ENCODE data around the gene CFLAR.
"Not testable (repeated sequence)": the region's sequence is repeated elsewhere in the genome, so short reads cannot be mapped to it uniquely, and the experiment has no call there.

CFLAR gene

DNA sequence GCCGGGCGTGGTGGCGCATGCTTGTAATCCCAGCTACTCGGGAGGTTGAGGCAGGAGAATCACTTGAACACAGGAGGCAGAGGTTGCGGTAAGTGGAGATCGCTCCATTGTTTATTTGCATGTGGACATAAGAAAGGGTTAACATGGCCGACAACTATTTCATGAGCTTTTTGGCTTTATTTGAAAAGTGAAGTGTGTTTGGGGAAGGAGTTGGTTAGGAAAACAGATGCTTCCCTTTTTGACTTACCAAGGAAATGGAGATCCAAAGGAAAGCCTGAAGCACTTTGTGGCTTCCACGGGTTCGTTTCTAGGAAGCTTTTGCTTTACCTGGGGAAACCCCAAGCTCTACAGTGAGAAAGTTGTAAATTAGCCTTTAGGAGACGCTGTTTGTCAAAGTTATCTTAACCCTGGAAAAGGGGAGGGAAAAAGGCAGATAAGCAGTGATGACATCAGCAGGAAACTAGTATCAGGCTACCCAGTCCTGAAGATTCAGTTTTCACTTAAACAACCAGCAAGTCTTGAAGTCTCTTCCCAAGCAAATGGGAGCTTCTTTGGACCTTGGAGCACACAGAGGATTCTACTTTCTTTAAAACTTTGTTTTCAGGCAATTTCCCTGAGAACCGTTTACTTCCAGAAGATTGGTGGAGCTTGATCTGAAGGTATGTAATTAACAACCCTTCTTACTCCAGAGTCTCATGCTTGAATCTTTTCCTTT is 66.8 kb downstream of the CFLAR start, which contains the start of gene CASP10:
Gene CASP10 (plus strand): TSS at position 492 of the 715 bp plus-strand sequence. CDS start 2,637 bp downstream, outside the sequence.
- DNase-seq (peak in 1 of 2 donors; percentile 33), ATAC-seq (peak; percentile 66)
- Mint-ChIP-seq H3K4me1 (peaks cover 51% of the 10 kb centered on the region), H3K4me3 (peak within 1 kb of the TSS; percentile 89), H3K27ac (peak within 1 kb of the TSS; percentile 95 to 97), H3K27me3 (no peaks in the 10 kb centered on the region), H3K9me3 (no peaks in the 10 kb centered on the region)

DNA sequence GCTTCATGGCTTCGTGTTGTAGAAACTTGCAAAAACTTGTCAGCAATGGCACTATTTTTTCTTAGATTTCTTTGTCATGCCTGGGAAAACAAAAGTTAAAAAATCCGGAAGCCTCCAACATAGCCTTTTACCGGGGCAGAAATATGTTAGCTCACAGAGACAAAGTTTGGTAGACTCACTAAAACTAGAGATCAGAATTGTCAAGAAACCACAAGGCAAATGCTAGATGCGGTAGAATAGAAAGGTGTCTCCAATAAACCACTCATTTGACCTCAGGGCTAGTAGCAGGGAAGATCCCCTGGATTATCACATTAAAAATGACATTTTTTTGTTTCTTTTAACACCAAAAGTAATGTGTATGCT is 67.4 kb downstream of the CFLAR start:
- no peaks in the 10 kb centered on the region for H3K27me3 Mint-ChIP-seq
- DNase-seq (no peak), ATAC-seq (no peak)
- H3K4me1 Mint-ChIP-seq = peaks cover 55% of the 10 kb centered on the region
- peak overlapping the region; percentile 16 to 97 for H3K27ac Mint-ChIP-seq
- H3K4me3 Mint-ChIP-seq = peak overlapping the region; percentile 88 to 89
- no peaks in the 10 kb centered on the region for H3K9me3 Mint-ChIP-seq

DNA sequence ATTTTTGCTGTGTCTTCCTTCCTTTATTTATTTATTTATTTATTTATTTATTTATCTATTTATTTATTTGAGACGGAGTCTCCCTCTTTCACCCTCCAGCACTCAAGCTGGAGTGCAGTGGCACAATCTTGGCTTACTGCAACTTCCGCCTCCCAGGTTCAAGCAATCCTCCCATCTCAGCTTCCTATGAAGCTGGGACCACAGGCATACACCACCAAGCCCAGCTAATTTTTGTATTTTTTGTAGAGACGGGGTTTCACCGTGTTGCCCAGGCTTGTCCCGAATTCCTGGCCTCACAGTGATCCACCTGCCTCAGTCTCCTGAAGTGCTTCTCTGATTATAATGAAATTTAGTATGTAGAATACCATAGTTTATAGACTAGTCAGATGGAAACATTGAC is 67.9 kb downstream of the CFLAR start:
- H3K4me1 Mint-ChIP-seq = peaks cover 58% of the 10 kb centered on the region
- H3K4me3 Mint-ChIP-seq = peak overlapping the region; percentile 89
- H3K9me3 Mint-ChIP-seq, DNase-seq, H3K27me3 Mint-ChIP-seq: not testable (repeated sequence)
- peak; percentile 33 for ATAC-seq
- H3K27ac Mint-ChIP-seq = peak overlapping the region; percentile 94 to 95

DNA sequence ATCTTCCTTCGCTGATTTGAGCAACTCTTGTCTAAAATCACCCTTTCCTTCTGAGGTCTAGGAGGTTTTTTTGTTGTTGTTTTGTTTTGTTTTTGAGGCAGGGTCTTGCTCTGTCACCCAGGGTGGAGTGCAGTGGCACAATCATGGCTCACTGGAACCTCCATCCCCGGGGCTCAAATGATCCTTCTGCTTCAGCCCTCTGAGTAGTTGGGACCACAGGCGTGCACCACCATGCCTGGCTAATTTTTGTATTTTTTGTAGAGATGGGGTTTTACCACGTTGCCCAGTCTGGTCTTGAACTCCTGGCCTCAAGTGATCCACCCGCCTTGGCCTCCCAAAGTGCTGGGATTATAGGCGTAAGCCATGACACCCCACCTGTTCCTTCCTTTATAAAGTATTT is 68.3 kb downstream of the CFLAR start:
- not testable (repeated sequence) for H3K27me3 Mint-ChIP-seq, H3K9me3 Mint-ChIP-seq, DNase-seq
- peak; percentile 21 for ATAC-seq
- peaks cover 61% of the 10 kb centered on the region for H3K4me1 Mint-ChIP-seq
- peak overlapping the region; percentile 94 to 95 for H3K27ac Mint-ChIP-seq
- H3K4me3 Mint-ChIP-seq = peak overlapping the region; percentile 89

DNA sequence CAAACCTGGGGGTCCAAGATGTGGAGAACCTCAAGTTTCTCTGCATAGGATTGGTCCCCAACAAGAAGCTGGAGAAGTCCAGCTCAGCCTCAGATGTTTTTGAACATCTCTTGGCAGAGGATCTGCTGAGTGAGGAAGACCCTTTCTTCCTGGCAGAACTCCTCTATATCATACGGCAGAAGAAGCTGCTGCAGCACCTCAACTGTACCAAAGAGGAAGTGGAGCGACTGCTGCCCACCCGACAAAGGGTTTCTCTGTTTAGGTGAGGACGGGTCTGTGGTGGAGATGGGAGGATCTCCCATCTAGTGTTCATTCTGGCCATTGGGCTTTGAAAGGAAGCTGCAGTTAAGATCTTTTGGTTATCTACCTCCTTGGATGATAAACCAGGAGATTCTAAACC is 69.9 kb downstream of the CFLAR start:
- Mint-ChIP-seq H3K4me3 (peak overlapping the region; percentile 89), H3K9me3 (no peaks in the 10 kb centered on the region), H3K4me1 (peaks cover 66% of the 10 kb centered on the region), H3K27ac (peak overlapping the region; percentile 94 to 95), H3K27me3 (no peaks in the 10 kb centered on the region)
- DNase-seq (no peak), ATAC-seq (peak; percentile 24)

DNA sequence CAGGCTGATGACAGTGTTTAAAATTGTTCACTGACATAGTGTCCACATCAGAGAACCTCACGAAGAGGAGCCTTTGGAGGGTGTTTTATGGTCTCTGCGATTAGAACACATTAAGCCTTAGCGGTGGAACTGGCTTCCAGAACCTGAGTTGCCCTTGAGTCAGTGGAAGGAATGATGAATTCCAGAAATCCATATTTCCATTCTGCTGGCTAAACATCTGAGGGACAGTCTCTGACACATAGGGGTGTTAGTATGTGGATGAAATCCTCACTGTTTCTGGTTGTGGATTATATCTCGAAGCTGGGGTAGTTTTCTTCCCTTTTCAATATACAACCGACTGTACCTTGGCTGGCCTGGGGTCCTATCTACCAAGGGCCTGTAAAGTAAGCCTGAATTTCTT is 71.0 kb downstream of the CFLAR start:
- ATAC-seq = no peak
- no peak overlapping the region for H3K27ac Mint-ChIP-seq
- no peaks in the 10 kb centered on the region for H3K9me3 Mint-ChIP-seq
- H3K4me3 Mint-ChIP-seq = peak overlapping the region; percentile 35 to 89
- no peaks in the 10 kb centered on the region for H3K27me3 Mint-ChIP-seq
- H3K4me1 Mint-ChIP-seq = peaks cover 71% of the 10 kb centered on the region
- no peak for DNase-seq

DNA sequence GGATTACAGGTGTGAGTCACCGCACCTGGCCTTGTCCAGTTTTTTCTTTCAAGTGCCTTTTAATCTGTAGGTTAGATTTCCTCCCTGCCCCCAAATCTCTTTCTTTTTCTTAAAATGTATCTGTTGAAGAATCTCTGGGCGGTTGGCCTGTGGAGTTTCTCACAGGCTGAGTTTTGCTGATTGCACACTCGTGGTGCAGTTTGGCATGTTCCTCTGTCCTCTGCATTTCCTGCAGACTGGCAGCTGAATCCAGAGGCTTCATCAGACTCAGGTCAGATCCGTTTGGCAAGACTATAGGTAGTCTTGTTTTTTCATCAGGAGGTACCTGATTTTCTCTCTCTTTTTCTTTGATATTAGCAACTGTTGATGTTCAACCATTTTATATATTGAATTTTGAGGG is 72.5 kb downstream of the CFLAR start:
- no peak for DNase-seq
- Mint-ChIP-seq H3K27ac (peak overlapping the region in 1 of 2 donors; percentile 95), H3K9me3 (no peaks in the 10 kb centered on the region), H3K4me3 (peak overlapping the region in 1 of 2 donors; percentile 53), H3K27me3 (no peaks in the 10 kb centered on the region), H3K4me1 (peaks cover 77% of the 10 kb centered on the region)
- ATAC-seq = no peak

DNA sequence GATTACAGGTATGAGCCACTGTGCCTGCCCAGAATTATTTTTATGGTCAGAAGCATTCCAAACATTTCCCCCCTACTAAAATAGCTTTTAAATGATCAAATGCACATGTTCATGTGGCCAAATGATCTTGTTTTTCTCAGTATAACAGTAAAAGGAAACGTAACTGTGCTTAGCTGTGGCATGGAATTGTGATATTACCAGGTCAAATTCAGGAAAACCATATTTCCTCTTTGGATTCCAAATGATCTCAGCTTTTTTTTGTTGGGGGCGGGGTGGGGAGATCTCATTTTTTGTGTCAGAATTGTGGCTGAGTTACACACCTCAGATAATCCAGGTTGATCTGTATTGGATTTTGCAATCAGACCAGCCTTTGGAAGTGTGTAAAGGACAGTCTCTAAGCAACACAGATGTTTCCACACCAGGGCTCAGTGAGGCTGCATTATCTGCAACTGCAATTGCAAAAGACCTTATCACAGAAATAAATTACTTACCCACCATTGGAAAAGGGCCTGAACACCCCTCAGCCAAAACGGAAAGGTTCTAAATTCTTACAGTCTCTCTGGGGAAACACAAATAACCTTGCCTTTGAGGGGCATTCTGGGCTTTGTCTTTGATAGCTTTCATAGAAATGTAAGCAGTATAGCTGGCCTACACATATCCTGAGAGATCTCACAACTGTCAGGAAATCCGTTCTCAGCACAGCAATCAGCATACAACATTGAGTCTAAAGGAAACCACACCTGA is 75.3 kb downstream of the CFLAR start:
- peak; percentile 74 for ATAC-seq
- no peak for DNase-seq
- H3K4me1 Mint-ChIP-seq = peaks cover 94% of the 10 kb centered on the region
- no peak overlapping the region for H3K27ac Mint-ChIP-seq
- H3K4me3 Mint-ChIP-seq = peak overlapping the region; percentile 13 to 43
- no peaks in the 10 kb centered on the region for H3K27me3 Mint-ChIP-seq
- H3K9me3 Mint-ChIP-seq = no peaks in the 10 kb centered on the region

DNA sequence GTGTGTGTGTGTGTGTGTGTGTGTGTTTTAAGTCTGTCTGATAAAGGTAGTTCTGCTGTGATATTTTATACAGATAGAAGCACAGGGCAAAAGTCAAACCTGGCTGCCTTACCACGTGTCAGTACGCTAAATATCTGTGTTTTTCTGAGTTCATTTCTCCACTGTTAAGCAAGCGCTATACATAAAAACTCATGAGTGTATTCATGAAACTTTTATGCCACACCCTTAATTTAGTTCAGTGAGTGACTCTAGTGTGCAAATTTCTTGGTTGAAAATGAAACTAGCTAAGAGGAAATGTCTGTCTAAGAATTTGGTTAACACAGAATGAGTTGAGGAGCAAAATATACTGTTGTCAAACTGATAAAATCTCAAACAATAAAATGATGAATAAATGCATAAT is 78.1 kb downstream of the CFLAR start:
- H3K4me1 Mint-ChIP-seq = peaks cover 84% of the 10 kb centered on the region
- DNase-seq (no peak), ATAC-seq (peak; percentile 96)
- H3K27me3 Mint-ChIP-seq = no peaks in the 10 kb centered on the region
- no peak overlapping the region for H3K27ac Mint-ChIP-seq
- H3K4me3 Mint-ChIP-seq = peak overlapping the region; percentile 35 to 57
- no peaks in the 10 kb centered on the region for H3K9me3 Mint-ChIP-seq

DNA sequence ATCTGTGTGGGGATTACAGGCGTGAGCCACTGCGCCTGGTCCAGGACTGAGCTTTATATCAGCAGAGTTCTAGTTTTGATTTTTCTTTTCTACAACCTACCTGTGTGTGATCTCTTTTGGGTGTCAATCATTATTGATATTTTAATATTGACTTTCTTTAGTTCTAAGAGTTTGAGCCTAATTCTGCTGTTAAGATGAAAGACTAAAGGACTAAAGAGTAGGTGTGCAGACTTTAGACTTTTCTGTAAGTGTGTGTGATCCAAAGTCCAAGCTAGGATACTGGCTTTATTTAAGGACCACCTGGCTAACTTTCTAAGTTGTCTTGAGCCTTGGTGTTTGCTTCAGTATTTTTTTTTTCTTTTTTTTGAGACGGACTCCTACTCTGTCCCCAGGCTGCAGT is 79.4 kb downstream of the CFLAR start:
- H3K27ac Mint-ChIP-seq = peak overlapping the region in 1 of 2 donors; percentile 74
- no peaks in the 10 kb centered on the region for H3K9me3 Mint-ChIP-seq
- DNase-seq (no peak), ATAC-seq (no peak)
- H3K27me3 Mint-ChIP-seq = no peaks in the 10 kb centered on the region
- no peak overlapping the region for H3K4me3 Mint-ChIP-seq
- peaks cover 78% of the 10 kb centered on the region for H3K4me1 Mint-ChIP-seq

DNA sequence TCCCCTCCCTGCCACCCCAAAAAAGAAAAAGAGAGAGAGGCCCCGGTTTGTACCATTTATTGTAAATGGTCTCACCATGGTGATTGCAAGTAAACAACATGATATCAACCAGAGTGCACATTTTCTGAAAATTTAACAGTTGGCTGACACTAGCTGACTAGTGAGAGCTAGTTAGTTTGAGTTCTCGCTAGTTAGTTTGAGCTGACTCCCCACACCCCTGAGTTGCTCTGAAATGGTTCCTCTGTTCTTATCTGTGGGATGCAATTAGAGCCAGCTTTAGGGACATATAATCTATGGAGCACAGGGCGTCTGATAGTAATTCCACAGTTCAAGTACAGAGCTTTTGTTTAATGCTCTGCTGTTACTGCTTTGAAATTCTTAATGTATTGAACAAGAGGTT is 80.0 kb downstream of the CFLAR start:
- no peak for ATAC-seq
- Mint-ChIP-seq H3K4me3 (no peak overlapping the region), H3K9me3 (no peaks in the 10 kb centered on the region), H3K27ac (no peak overlapping the region), H3K4me1 (peaks cover 74% of the 10 kb centered on the region), H3K27me3 (no peaks in the 10 kb centered on the region)
- no peak for DNase-seq

DNA sequence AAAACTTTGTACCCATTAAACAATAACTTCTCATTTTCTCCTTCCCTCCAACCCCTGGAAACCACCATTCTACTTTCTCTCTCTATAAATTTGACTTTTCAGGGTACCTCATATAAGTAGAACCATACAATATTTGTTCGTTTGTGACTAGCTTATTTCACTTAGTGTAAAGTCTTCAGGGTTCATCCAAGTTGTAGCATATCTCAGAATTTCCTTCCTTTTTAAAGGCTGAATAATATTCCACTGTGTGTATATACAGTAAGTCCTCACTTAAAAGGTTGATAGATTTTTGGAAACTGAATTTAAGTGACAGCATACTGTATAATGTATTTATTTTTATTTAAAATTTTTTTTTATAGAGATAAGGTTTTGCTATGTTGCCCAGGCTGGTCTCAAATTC is 80.8 kb downstream of the CFLAR start:
- no peak for ATAC-seq
- no peak for DNase-seq
- H3K27me3 Mint-ChIP-seq = no peaks in the 10 kb centered on the region
- H3K4me1 Mint-ChIP-seq = peaks cover 73% of the 10 kb centered on the region
- H3K27ac Mint-ChIP-seq = no peak overlapping the region
- H3K4me3 Mint-ChIP-seq = no peak overlapping the region
- no peaks in the 10 kb centered on the region for H3K9me3 Mint-ChIP-seq

DNA sequence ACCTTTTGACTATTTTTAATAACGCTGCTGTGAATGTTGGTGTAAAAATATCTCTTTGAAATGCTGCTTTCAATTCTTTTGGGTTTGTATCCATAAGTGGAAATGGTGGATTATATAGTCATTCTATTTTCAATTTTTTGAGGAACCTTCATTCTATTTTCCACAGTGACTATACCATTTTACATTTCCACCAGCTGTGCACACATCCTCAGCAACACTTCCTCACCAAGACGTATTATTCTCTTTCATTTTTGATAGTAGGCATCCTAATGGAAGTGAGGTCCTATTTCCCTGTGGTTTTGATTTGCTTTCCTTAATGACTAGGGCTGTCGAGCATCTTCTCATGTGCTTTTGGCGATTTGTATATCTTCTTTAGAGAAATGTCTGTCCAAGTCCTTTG is 81.8 kb downstream of the CFLAR start:
- Mint-ChIP-seq H3K27ac (peak overlapping the region; percentile 11 to 27), H3K4me3 (no peak overlapping the region), H3K27me3 (no peaks in the 10 kb centered on the region), H3K4me1 (peaks cover 64% of the 10 kb centered on the region), H3K9me3 (no peaks in the 10 kb centered on the region)
- DNase-seq (no peak), ATAC-seq (no peak)

DNA sequence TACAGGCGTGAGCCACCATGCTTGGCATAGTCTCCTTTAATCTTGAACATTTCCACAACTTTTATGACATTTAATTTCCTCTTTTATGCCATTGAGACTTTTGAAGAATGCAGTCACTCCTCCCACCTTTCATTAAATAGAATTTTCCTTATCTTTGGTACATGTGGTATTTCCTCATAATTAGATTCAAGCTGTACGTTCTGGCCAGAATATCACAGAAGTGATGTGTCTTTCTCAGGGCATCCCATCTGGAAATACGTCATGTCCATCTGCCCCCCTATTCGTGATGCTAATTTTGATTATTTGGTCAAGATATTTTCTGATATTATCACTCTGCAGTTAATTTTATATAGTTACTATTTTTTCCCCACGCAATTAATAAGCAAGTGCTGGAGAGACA is 83.9 kb downstream of the CFLAR start:
- no peak overlapping the region for H3K4me3 Mint-ChIP-seq
- ATAC-seq (no peak), DNase-seq (no peak)
- H3K27me3 Mint-ChIP-seq = no peaks in the 10 kb centered on the region
- H3K9me3 Mint-ChIP-seq = no peaks in the 10 kb centered on the region
- no peak overlapping the region for H3K27ac Mint-ChIP-seq
- peaks cover 62% of the 10 kb centered on the region for H3K4me1 Mint-ChIP-seq

DNA sequence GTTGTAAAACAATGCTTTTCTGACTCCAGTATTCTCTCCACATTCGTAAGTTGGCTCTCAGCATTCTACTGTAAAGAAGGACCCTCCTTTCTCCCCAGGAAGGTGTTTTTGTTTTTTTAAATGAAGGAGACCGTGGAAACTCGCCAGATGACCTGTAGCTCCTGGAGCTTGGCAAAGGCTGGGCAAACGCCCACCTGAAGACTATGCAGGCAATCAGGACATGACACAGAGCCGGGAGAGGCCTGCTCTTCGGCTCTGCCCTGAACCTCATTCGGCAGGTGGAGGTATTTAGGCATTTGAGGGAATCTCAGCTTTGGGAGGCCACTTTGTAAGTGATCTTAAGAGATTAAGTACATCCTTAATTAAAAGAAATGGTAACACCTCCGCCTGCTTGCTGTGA is 84.4 kb downstream of the CFLAR start:
- Mint-ChIP-seq H3K27ac (no peak overlapping the region), H3K4me1 (peaks cover 62% of the 10 kb centered on the region), H3K27me3 (no peaks in the 10 kb centered on the region), H3K4me3 (no peak overlapping the region), H3K9me3 (no peaks in the 10 kb centered on the region)
- ATAC-seq = no peak
- DNase-seq = no peak

DNA sequence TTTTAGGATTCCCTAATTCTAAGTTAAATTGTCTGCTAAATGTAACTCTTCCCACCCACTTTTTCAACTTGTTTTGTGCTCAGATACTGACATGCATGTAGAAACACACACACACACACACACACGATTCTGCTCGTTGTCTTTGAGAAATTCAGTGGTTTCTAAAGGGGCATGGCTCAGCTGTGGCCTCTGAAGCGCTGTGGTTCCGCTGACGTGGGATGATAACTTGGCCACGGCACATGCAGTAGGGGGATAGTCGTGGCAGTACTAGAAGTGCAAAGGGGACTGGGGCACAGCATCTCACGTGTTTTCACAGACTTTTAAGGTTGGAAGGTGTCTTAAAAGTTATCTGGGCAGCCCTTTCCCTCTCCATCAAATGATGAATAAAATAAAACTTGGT is 85.4 kb downstream of the CFLAR start:
- ATAC-seq (peak; percentile 67), DNase-seq (no peak)
- no peak overlapping the region for H3K4me3 Mint-ChIP-seq
- H3K27ac Mint-ChIP-seq = no peak overlapping the region
- peaks cover 60% of the 10 kb centered on the region for H3K4me1 Mint-ChIP-seq
- H3K27me3 Mint-ChIP-seq = no peaks in the 10 kb centered on the region
- H3K9me3 Mint-ChIP-seq = no peaks in the 10 kb centered on the region

Data from stimulated activated naive CD8-positive, alpha-beta T cell treated with anti-CD3 and anti-CD28 coated beads, Interleukin-15, amount 100 ng/mL, for 72 hours (primary cell).